Measurements from ENCODE around the gene LPP. TPM values are rescaled to one million over a fixed set of nuclear protein-coding genes. Genes with fewer than 3 reads are reported as not detected.

The LPP gene
- polyA plus RNA-seq, 2 of the 4 experiments (the other 2 are of a cell fraction): 11.0 to 30.8 TPM

DNA sequence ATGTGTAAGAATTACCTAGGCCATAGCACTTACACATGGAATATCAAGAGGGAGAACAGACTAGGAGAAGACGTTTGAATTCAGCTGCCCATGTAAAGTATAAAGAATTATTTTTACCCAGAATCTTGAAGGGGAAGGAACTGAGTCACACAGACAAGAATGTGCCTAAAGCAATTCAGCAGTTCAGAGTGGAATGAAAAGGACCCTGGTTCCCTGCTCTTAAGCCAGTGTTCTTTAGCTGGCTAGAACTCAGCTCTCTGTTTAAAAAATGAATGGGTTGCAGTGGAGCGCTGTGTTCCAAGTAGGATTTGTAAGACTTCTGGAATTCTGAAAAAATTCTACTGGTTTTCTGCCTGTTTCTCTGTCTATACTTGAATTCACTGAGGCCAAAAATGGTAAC lies 440.2 kb downstream of the LPP start:
- H3K9me3 ChIP-seq: no peaks in the 10 kb centered on the region
- peak overlapping the region; percentile 14 for H3K4me2 ChIP-seq
- POLR2A ChIA-PET: no interaction called here
- H3K4me1 ChIP-seq: peaks cover 21% of the 10 kb centered on the region; the same call in 2 of the 3 replicates
- H3K4me3 ChIP-seq: no peak overlapping the region
- DNase-seq (ENCODE audit: low read depth in 1 of 2, low spot score in 1 of 2) (no peak), ATAC-seq (peak in 1 of 2 experiments; percentile 56; a peak in 2 of 6 replicates), FAIRE-seq (no peak)
- TF ChIP-seq RNF2 (IDR thresholded peaks at IDR 0.05; ENCODE audit: borderline replicate concordance, low read depth) (no peak), CBX8 (IDR thresholded peaks at IDR 0.05) (no peak), CEBPB (IDR thresholded peaks at IDR 0.05) (no peak), BCL3 (IDR thresholded peaks at IDR 0.05) (no peak)
- 41% methylated on average over 2 of the region's 2 CpGs for WGBS (ENCODE audit: missing lambda C conversion rate)
- peak overlapping the region in 1 of 2 experiments; percentile 58; a peak in 3 of 6 replicates for H3K27ac ChIP-seq
- CTCF ChIA-PET: interaction anchor here (0.9 kb wide), 1 partner anchor 8 kb away, joined by 3 read pairs; no protein-coding TSS in a partner anchor

DNA sequence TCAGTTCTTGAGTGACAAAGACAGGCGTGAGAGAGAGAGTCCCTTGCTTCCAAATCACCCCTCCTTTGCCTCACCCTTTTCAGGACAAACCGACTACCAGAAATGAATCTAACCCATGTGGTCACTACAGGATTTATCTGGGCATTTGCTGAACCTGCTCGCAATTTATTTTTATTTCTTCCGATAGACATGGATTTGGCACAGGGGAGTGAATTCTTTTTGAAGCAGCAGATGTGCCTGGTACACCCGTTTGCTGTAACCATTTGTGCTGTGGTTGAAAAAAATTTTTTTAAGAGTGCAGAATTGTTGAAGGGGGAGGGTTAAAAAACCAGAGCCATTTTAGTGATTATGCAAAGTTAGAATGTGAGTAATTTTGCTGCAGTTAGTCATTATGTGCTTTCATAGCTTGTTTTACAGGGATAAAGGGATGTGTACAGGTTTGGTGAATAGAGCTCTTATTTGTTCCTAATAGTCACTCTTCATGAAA lies 442.0 kb downstream of the LPP start:
- ChIA-PET CTCF (interaction anchor here (0.9 kb wide), 1 partner anchor 12 kb away, joined by 3 read pairs; no protein-coding TSS in a partner anchor), POLR2A (no interaction called here)
- H3K4me3 ChIP-seq: no peak overlapping the region
- no peak overlapping the region for H3K4me2 ChIP-seq
- FAIRE-seq (no peak), ATAC-seq (no peak), DNase-seq (ENCODE audit: low read depth in 1 of 2, low spot score in 1 of 2) (no peak)
- no peak for TF ChIP-seq RCOR1 (IDR thresholded peaks at IDR 0.05; ENCODE audit: low read depth, low read length)
- 75% methylated on average over 5 of the region's 5 CpGs for WGBS (ENCODE audit: missing lambda C conversion rate)
- no peak overlapping the region for H3K27ac ChIP-seq
- peaks cover 21% of the 10 kb centered on the region; the same call in 2 of the 3 replicates for H3K4me1 ChIP-seq
- no peaks in the 10 kb centered on the region for H3K9me3 ChIP-seq

- ChIA-PET CTCF (interaction anchor here (0.9 kb wide), 1 partner anchor 356 kb away, joined by 3 read pairs; no protein-coding TSS in a partner anchor), POLR2A (no interaction called here)
- Histone ChIP-seq H3K9me3 (no peaks in the 10 kb centered on the region), H3K4me3 (no peak overlapping the region), H3K4me1 (peaks cover 17% of the 10 kb centered on the region; the same call in 2 of the 3 replicates), H3K27ac (no peak overlapping the region), H3K4me2 (no peak overlapping the region)
- TF ChIP-seq CHD4 (IDR thresholded peaks at IDR 0.05; ENCODE audit: borderline replicate concordance) (no peak), JUN (IDR thresholded peaks at IDR 0.05) (no peak)
- no peak for ATAC-seq
- FAIRE-seq: no peak
- no peak for DNase-seq (ENCODE audit: low read depth in 1 of 2, low spot score in 1 of 2)
- WGBS (ENCODE audit: missing lambda C conversion rate): 91% methylated on average over 3 of the region's 3 CpGs
Observed at GRCh38 chr3:188598894-188599293, 444.9 kb downstream of the LPP start.

GRCh38 chr3:188602111-188602510 lies 448.2 kb downstream of the LPP start:
- no peak overlapping the region for H3K27ac ChIP-seq
- ChIA-PET POLR2A (no interaction called here), CTCF (interaction anchor here (0.9 kb wide), 1 partner anchor 8 kb away, joined by 3 read pairs; no protein-coding TSS in a partner anchor)
- DNase-seq (ENCODE audit: low read depth in 1 of 2, low spot score in 1 of 2): no peak
- FAIRE-seq: no peak
- no peak for TF ChIP-seq EHMT2 (IDR thresholded peaks at IDR 0.05; ENCODE audit: low read depth)
- no peak for TF ChIP-seq FOSL2 (IDR thresholded peaks at IDR 0.05)
- no peak for TF ChIP-seq FOSL2 (CRISPR knock-in tag; IDR thresholded peaks at IDR 0.05)
- no peak for TF ChIP-seq REST (IDR thresholded peaks at IDR 0.05)
- TF ChIP-seq POLR2AphosphoS2 (conservative IDR thresholded peaks at IDR 0.05; ENCODE audit: low read length): no peak
- no peak for TF ChIP-seq JUN (IDR thresholded peaks at IDR 0.05)
- TF ChIP-seq RFX5 (IDR thresholded peaks at IDR 0.05): no peak
- TF ChIP-seq NFE2L2 (conservative IDR thresholded peaks at IDR 0.05; ENCODE audit: low read length): no peak
- TF ChIP-seq HEYL (CRISPR knock-in tag; IDR thresholded peaks at IDR 0.05): no peak
- no peak for TF ChIP-seq CHD4 (IDR thresholded peaks at IDR 0.05; ENCODE audit: borderline replicate concordance)
- TF ChIP-seq ATOH8 (CRISPR knock-in tag; IDR thresholded peaks at IDR 0.05; ENCODE audit: low read depth): no peak
- no peak for TF ChIP-seq CBX8 (IDR thresholded peaks at IDR 0.05)
- TF ChIP-seq, protein P1, sequence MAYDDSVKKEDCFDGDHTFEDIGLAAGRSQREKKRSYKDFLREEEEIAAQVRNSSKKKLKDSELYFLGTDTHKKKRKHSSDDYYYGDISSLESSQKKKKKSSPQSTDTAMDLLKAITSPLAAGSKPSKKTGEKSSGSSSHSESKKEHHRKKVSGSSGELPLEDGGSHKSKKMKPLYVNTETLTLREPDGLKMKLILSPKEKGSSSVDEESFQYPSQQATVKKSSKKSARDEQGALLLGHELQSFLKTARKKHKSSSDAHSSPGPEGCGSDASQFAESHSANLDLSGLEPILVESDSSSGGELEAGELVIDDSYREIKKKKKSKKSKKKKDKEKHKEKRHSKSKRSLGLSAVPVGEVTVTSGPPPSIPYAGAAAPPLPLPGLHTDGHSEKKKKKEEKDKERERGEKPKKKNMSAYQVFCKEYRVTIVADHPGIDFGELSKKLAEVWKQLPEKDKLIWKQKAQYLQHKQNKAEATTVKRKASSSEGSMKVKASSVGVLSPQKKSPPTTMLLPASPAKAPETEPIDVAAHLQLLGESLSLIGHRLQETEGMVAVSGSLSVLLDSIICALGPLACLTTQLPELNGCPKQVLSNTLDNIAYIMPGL (CRISPR knock-in tag; IDR thresholded peaks at IDR 0.05; ENCODE audit: borderline replicate concordance): no peak
- no peak for TF ChIP-seq SMC3 (IDR thresholded peaks at IDR 0.05)
- TF ChIP-seq HOXB5 (CRISPR knock-in tag; IDR thresholded peaks at IDR 0.05): no peak
- no peak for TF ChIP-seq TFCP2L1 (CRISPR knock-in tag; IDR thresholded peaks at IDR 0.05)
- no peak for TF ChIP-seq HDAC2 (IDR thresholded peaks at IDR 0.05)
- TF ChIP-seq EP300 (IDR thresholded peaks at IDR 0.05): no peak
- TF ChIP-seq MYC (IDR thresholded peaks at IDR 0.05; ENCODE audit: borderline replicate concordance, low read length): no peak
- H3K9me3 ChIP-seq: no peaks in the 10 kb centered on the region
- no peak overlapping the region for H3K4me2 ChIP-seq
- no peak overlapping the region for H3K4me3 ChIP-seq
- ATAC-seq: no peak
- H3K4me1 ChIP-seq: no peaks in the 10 kb centered on the region
